GM19193 (cell line): ENCODE measurements around the gene CTTN.

ENCODE experiments used
- POLR2A ChIP-seq: IDR thresholded peaks from 4 replicates; pipeline ENCODE4 v1.6.1; 2011; ENCODE audit not compliant: insufficient read depth, insufficient read length; ENCODE audit errors: extremely low read depth

CTTN gene

DNA sequence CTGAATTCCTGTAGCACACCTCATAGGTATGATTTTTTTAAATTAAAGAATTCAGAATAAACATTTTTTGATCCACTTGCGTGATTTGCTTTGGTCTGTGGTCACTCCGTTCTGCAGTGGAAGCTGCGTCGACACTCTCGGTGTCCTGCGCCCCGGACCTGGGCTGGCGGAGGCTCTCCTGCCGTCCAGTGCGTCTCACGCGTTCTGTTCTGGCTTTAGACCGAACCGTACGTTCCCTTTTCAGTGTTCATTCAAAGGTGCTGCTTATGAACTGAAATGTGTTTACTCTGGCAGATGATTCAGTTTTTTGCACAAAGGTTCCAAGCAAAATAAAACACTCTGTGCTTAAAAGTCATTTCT, 38.2 kb downstream of the CTTN start:
- TF ChIP-seq POLR2A: no peak

DNA sequence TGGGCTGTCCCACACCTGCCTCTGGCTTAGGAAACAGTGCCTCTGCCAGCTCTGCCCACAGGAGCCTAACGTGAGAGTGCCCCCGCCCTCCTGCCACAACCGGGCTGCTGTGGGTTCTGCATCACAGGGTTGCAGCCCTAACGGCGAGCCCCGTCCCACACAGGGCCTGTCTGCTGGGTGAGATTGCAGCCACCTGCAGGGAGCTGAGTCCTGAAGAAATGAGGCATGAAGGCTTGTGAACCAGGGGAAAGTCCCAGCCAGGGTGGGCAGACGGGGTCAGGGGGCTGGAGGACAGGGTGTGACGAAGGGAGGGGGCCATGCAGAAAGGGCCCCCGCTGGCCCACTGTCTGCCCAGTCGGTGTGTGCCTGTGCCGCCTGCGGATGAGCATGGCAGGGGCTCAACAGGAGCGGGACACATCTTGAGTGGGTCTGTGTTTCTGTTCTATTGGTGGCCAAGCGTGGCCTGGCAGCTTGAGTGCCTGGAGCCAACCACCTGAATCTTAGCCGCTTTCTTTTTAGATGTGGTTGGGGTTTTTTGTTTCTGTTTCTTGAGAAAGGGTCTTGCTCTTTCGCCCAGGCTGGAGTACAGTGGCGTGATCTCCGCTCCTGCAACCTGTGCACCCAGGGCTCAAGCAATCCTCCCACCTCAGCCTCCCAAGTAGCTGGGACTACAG, 38.9 kb downstream of the CTTN start:
- no peak for TF ChIP-seq POLR2A

DNA sequence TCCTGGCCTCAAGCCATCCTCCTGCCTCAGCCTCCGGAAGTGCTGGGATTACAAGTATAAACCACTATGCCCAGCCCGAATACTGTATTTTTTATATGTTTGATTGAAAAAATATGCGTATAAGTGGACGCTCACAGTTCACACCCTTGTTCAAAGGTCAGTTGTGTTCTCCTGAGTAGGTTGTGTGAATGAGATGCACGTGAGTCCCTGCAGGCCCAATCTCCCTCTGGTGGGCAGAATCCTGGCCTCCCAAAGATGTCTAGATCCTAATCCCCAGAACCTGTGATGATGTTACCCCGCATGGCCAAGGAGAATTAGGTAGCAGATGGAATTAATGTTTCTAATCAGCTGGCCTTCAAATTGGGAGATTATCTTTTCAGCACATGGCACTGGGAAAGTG, 41.9 kb downstream of the CTTN start:
- no peak for TF ChIP-seq POLR2A

DNA sequence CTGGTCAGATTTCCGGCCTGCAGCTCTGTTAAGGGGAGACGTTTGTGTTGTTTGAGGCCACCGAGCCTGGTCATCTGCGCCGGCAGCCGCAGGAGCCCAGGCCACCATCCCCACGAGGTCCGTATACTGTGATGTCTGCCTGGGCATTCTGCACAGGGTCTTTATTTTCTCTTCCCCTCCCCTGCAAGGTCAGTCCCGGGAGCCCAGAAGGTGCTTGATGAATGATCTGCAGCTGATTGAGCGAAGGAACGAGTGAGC, 45.4 kb downstream of the CTTN start:
- no peak for TF ChIP-seq POLR2A

DNA sequence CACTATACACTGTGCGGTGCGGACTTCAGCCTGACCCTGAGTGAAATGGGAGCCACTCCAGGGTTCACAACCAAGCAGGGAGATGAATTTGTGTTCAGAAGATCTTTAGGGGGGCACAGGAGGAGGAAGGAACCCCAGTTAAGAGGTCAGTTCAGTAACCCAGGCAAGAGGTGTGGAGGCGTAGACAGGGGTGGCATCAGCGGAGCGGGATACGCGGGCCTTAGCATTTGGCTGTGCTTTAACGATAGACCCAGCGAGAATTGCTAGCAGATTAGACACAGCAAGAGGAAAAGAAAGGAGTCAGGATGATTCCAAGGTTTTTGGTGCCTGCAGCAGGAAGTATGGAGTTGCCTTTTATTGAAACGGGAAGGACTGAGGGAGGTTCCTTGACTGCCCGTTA, 46.8 kb downstream of the CTTN start:
- no peak for TF ChIP-seq POLR2A

DNA sequence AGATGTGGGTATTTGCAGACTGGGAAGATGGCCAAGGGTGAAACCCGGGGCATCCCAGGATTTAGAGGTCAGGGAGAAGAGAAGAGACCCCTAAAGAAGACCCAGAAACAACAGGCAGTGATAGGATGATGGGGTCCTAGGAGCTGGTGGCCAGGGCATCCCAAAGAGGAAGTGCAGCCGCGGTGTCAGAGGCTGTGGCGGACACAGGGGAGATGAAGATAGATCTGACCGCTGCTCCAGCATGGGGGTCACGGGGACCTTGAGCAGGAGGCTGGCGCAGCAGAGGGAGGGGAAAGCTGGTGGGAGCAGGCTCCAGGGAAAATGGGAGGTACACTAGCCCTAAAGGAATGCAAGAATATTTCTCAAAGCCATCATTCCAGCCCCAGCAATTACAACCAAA, 47.3 kb downstream of the CTTN start:
- no peak for TF ChIP-seq POLR2A

DNA sequence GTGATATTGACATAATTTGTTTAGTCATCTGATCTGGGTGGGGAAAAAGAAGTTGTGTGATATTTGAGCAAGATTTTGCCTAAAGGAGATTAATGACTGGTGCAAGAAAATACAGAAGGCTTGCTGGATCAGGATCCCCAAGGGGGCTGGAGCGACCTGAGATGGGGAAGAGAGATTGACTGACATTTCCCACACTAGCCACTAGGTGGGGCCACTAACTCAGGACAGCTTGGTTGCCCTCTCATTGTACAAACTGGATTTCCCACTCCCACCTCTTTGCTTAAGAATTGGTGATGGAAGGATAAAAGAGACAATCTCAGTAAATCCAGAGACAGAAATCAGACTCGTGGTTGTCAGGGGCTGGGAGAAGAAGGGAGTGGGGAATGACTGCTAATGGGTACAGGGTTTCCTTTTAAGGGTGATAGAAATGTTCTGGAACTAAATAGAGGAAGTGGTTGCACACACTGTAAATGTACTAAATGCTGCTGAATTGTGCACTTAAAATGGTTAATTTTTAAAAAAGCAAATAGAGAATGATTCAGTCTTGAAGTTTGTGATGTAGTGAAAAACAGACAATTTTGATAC, 50.7 kb downstream of the CTTN start:
- TF ChIP-seq POLR2A: no peak

DNA sequence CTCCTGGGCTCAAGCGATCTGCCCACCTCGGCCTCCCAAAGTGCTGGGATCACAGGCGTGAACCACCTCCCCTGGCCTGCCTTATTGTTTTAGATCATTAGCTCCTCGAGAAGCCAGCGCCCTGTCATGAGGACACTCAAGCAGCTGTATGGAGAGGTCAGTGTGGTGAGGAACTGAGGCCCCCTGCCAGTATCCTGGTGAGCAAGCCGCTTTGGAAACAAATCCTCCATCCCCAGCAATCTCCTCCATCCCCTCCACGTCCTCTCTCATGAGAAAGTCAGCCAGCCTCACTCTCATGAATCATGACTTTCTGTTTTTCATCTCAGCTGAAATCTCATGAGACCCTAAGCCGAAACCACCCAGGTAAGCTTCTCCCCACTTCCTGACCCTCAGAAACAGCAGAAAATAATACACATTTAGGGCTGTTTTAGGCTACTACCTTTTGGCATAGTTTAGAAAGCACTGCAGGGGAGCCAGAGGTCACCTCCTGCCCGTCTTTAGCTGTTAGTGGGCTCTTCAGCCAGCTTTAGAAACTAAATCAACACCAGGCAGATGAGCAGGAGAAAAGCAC, 56.0 kb downstream of the CTTN start:
- no peak for TF ChIP-seq POLR2A

DNA sequence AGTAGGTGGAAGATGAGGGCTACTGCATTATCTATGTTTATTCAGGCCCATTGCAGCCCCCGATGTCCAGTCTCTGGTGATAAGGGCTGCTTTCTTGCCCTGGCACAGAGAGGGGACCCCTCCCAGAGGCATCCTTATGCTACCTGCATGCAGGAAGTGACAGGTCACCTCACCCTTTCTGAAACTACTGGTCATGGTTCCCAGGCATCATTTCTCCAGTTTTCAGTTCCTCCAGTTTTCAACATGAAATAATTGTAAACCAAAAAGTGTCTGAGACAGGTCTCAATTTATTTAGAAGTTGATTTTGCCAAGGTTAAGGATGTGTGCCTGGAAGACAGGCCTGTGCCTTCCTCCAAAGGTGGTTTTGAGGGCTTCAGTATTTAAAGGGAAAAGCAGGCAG, 57.0 kb downstream of the CTTN start:
- TF ChIP-seq POLR2A: no peak

DNA sequence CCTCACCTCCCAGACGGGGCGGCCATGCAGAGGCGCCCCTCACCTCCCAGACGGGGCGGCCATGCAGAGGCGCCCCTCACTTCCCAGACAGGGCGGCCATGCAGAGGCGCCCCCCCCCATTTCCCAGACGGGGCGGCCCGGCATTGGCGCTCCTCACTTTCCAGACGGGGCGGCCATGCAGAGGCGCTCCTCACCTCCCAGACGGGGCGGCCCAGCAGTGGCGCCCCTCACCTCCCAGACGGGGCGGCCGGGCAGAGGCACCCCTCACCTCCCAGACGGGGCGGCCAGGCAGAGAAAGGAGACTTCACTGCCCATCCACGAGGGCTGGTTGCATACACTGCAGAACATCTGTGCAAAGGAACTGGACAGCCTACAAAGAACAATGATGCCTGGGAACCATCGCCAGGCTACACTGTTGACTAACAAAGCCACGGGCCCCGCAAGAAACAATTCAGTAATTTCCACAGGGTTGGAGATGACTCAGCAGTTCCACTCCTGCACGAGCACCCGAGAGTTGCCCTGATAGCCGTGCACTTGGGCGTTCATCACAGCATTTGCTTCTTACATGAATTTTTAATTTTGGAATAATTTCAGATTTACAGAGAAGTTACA, 58.7 kb downstream of the CTTN start:
- TF ChIP-seq POLR2A: no peak

DNA sequence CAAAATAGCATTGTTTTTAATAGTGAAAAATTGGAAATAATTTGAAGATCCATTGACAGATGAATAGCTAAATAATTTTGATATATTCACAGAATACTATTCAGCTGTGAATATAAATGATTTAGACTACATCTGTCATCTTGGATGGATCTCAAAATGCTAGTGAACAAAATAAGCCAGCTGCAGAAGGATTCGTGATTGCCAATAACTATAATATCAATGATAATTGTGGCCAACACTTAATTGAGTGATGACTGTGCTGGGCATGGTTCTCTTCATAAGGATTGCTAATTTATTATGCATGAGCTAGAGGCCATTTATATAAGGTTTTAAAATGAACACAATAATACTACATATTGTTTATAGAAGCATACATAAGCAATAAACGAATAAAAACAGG, 60.4 kb downstream of the CTTN start:
- TF ChIP-seq POLR2A: no peak

DNA sequence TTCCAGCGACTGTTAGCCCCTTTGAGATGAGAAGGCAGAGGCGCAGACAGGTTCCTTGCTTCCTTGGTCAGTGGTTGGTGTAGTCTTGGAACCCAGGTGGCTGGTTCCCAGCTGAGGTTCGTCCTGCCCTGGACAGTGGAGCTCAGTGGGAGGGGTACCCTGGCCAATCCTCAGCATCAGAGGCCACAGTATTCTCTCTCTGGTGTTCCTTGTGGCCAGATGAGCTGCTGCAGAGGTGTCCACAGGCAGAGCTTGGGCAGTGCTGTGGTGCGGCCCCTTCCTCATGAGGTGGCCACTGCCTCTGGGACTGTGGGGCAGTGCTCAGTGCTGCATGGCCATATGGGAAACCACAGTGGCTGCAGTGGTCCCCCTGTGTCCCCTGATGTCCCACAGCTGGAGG, 61.8 kb downstream of the CTTN start:
- no peak for TF ChIP-seq POLR2A

DNA sequence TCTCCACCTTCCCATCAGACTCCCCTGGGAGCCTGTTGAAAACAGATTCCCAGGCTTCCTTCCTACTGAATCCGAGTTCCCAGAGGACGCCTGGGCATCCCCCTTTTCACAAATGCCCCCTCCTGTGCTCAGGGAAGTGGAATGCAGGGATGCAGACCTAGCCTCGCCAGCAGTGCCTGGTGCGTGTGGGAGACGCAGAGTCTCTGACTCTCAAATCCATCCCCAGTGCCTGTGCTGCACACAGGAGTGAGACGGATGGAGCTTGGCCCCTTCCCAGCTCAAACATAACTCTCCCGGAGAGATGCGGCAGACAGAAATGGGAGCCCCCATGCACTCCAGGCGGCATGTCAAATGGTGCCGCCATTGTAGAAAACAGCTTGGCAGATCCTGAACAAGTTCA, 62.6 kb downstream of the CTTN start:
- no peak for TF ChIP-seq POLR2A

DNA sequence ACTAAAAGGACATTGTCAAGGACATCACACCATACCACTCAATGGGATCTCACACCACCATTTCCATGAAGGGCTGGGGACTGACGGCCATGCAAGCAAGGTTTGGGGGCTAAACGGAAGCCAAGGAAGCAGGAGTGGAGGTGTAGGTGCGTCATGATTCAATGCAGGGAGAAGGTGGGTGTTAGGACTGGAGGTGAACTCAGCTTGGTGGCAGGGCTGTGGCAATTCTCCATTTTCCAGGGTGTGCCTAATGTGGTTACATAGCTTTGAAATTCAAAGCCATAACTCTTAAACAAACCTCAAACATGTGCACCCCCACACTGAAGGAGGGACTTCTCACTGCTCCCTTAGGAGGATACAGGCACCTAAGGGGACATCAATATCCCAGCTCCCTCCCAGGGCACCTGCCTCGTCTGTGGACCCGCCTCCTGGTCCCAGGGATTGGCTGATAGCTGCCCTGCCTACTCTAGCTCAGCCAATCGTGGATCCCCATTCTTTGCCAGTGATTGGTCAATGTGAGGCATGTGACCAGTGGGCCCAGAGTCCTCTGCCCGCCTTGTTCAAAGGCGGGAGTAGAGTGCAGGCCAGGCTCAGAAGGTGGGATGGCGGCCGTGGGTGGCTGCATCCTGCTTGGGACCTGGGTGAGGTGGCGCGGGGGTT, 64.6 kb downstream of the CTTN start:
- TF ChIP-seq POLR2A: no peak

DNA sequence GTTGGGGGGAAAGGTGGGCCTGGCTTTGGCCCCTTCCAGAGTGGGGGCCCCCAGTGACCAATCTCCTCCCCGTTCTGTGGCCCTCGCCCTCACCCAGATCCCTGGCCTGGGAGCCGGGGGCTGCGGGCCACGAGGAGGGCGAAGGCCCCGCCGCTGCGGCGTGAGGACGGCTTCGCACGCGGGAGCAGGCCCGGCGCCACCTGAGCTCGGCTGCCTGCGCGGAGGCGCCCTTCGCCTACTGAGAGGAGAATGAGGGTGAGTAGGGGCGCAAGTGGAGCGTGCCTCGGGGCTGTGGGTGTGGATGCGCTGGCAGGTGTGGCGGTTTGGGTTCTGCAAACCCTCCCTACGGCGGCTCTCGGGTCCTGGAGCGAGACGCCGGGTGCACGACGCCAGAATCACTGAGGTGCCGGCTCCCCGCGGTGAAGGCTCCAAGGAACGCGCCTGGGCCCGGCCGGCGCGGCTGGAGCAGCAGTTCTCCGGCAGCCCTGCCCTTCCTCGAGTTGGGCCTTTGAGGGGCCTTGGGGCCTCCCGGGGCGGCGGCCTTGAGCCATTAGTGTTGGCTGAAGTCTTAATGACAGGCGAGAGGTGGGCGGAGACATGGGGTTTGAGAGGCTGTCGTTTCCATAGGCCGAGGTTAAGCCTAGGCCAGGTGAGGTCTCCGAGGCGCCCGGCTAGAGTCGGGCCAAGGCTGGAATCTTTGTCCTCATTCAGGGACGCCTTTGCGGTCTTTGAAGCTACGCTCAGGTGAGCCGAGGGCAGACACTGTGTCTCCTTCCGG, 65.3 kb downstream of the CTTN start:
- TF ChIP-seq POLR2A: no peak
